Dermis blood vessel endothelial cell (primary cell): Measurements from ENCODE around the gene GRID1. TPM values are rescaled to one million over a fixed set of nuclear protein-coding genes. Genes with fewer than 3 reads are reported as not detected.

ENCODE experiments used
- DNase-seq: peaks from one replicate; pipeline ENCODE4 v3.0.0; 2010
- total RNA-seq: library from RNA; depleted of rRNA; stranded (reverse); fragments of >200 nt; gene quantifications from 2 replicates; pipeline ENCODE4 v1.2.3, GENCODE V29; 2014

GRID1 gene
- total RNA-seq, 1 donor from 2014 or later, result not detected

DNA sequence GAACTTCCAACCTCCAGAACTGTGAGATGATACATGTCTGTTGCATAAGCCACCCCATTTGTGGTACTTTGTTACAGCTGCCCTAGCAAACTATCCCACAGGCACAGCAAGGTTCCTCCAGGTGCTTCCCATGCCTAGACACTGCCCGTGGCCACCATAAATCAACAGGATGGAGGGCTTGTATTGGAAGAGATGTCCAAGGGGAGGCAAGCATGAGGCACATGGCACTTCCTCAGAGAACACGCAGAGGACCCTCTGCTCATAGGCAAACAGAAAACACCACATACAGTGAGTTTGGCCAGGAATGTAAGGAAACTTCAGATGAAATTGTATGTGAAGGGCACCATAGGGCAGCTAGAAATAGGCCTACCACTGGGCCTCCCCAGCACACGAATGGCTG is 291.1 kb downstream of the GRID1 start:
- DNase-seq, result no peak

DNA sequence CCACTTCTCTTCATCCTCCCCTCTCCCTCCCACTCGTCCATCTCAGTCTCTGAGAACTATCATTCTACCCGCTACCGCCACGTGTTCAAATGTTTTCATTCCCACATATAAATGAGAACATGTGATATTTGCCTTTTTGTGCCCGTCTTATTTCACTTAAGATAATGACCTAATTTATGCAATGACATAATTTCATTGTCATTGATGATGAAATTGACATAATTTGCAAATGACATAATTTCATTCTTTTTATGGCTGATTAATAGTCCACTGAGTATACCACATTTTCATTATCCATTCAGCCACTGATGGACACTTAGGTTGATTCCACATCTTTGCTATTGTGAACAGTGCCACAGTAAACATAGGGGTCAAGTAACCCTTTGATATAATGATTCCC is 292.3 kb downstream of the GRID1 start:
- DNase-seq, result no peak

DNA sequence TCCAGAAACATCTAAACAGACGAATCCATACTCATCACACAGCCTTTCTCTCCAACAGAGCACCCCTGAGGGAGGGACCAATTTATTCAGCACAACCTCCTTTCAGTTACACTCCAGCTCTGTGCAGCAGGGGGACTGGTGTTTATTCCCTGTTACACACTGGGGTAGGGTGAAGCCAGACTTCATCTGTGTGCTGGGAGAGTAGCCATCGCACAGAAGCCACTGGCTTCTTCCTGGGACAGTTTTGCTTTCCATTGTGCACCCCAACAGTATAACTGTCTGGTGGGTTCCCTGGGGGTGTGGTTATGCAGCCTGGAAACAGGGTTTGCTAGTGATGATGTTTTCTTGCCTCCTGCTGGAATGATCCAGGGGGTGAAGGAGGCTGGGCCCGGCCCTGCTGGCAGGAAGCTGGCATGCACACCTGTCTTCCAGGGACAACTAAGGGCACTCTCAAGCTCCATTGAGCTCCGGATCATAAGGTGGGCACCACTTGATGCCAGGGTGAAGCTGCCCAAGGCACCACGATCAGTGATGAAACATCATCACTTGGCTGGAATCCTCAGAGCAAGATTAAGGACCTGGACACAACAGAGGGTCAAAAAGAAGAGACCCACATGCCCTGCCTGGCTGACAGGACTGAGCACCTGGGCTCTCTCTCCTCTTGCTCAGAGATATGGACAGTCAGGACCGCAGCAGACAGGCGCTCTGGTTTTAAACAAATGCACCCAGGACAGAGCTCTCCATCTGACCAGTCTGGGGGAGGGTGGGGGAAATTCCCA is 293.2 kb downstream of the GRID1 start:
- DNase-seq, result no peak

DNA sequence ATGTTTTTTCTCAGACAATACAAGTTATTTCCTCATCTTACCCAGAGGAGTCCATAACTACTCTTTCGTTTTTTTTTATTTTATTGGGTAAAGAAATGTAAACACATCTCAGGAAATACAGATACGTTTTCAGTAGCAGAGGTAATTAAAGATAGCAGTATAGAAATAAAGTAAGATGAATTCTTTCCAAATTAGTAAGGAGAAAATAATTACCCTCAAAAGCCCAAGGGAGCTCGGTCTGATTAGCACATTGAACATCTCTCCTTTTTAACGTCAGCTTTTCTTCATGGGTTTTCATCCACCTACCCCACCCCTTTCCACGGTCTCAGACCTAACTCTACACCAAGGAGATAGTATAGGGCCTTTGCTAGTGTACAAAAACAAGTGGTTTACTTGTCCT is 294.2 kb downstream of the GRID1 start:
- DNase-seq, result no peak

DNA sequence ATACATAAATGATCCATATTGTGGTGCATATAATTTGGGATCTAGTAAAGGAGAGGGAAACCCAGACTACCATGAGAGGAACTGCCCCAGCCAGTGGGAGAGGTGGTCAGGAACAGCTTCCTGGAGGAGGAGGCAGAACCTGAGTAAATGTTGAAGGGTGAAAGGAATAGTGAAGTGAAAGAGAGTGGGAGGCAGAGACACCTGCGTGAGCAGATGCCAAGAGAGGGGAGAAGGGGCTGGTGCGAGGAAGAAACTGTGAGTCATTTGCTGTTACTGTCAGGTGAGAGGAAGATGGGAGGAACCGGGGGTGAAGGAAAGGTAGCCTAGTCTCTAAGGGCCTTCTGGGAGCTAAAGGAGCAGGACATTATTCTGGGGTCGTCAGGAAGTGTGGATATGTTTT is 294.8 kb downstream of the GRID1 start:
- DNase-seq, result no peak

DNA sequence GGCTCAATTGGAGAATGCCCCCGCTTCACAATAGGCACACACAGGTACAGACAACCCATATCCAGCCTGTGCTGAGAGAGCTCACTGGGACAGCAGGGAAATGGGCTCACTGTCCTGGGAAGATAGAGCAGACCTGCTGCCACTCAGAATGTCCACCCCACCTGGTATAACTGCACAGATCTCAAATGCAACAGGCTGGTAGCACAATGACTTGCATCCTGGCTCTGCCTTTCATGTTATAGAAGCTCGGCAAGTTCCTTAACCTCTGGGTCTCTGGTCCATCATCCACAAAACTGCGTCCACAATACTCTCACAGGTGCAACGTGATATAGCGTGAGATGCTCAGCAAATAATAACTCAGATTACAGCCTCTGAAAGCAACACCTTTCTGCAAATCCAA is 295.4 kb downstream of the GRID1 start:
- DNase-seq, result no peak

DNA sequence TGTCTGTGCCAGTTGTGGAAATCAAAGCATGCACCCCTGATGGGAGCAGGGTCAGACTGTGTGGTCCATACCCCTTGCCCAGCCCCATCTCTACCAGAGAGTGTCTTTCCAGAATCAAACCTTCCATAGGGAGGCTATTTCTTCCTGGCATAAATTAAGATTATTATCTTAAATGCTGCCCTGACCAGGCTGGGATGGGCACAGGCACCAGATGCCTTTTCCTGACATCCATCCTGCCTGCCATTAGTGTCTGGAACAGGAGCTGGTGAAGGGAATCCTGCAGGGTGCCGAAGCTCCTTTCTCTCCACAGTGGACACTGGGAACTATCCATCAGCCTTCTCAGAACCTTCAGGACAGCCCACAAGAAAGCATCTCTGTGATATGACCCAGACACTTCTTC is 296.3 kb downstream of the GRID1 start:
- no peak for DNase-seq

DNA sequence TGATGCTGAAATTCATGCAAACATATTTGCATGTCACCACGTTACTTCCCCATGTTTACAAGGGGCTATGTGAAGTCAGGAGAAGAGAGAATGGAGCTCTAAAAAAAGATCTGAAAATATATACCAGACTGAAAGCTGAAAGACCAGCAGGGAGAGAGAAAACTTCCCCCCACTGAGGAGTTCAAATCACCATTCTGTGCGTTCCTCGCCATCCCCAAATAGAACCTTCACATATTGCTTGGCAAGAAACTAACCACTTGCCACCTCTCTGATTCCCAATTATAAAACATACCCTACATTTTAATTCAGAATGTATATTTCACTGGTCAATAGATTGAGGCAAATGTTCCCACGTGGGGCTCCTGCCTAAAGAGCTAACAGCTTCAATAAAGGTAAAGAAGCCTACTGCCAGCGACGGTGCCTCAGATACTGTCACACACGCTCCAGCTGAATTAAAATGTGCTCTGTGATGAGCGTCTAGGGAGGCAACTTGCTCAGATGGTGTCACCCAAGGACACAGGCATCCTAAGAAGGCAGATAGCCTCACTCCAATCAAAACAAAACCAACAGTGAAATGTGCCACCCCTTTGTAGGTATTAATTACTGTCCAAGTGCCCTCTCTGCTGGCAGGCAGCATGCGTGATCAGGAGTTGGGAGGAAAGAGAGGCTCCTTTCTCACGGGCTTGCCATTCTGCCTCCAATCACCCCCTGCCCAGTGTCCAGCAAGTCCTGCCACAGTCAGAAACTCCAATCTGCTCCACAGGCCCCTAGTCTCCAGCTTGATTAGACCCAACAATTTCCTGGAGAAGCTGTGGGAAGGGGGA is 298.2 kb downstream of the GRID1 start:
- no peak for DNase-seq

DNA sequence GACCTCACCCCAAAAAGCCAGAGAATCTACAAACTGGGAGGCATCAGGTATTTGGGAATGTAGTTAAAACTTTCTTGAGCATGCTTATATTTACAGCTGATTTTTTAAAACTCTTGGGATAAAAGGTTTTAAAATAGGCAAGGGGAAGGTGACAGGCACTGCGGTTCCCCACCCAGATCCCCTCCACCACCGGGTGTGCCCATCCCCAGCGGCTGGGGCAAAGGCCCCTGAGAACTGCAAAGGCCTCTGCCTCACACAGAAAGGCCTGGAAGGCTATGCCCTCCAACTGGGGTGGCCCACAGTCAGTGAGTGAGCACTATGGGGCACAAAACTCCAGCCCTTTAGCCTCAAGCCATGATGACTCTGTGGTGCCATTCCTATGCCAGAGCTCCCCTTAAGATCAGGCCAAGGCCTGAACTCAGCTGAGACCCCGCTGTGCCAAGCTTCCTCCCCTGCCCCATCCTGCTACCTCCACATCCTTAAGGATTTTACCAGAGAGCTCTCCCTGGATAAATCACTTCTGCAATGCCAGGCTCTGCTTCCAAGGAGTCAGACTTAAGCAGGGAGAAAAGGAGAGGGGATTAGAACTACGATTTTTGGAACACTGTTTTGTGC is 299.1 kb downstream of the GRID1 start:
- no peak for DNase-seq

DNA sequence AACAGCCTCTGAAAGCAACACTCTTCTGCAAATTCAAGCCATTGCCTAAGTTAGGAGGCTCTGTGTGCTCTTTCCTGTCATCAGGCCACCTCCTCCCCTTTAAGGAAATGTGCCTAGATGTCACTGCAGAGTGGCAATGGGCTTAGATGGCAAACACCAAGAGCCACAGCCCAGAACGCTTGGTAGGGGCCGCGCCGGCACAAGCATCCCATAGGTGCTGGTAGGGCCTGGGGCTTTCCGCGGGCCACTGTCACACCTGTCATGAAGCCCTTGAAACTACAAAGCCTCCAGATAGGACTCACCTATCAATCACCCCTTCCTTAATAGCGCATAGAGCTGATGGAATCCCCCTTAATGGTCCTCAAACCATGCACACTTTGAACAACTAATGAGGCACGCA is 299.9 kb downstream of the GRID1 start:
- no peak for DNase-seq

DNA sequence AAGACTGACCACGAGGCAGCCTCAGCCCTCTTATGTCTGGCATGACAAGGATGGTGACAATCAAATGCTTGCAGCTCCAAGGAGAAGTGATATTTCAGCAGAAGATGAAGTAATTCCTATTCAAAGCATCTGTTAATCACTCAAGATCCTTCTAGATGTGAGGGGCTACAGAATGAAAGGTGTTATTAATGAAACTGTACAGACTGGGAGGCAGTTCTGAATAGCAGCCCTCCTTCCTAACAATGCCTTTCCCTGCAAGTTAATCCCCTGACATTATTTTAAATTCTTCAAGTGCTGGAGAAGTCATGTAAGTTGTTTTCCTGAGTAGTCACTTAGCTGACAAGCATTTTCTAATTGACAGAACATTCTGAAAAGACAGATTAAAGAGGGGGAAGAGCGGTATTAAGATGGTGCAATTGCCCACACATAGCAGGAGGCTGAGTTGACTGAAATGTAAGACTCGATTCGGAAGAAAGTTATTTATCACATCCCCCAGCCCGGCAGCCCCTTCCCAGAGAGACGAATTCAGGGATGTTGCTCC is 300.8 kb downstream of the GRID1 start:
- DNase-seq, result no peak

DNA sequence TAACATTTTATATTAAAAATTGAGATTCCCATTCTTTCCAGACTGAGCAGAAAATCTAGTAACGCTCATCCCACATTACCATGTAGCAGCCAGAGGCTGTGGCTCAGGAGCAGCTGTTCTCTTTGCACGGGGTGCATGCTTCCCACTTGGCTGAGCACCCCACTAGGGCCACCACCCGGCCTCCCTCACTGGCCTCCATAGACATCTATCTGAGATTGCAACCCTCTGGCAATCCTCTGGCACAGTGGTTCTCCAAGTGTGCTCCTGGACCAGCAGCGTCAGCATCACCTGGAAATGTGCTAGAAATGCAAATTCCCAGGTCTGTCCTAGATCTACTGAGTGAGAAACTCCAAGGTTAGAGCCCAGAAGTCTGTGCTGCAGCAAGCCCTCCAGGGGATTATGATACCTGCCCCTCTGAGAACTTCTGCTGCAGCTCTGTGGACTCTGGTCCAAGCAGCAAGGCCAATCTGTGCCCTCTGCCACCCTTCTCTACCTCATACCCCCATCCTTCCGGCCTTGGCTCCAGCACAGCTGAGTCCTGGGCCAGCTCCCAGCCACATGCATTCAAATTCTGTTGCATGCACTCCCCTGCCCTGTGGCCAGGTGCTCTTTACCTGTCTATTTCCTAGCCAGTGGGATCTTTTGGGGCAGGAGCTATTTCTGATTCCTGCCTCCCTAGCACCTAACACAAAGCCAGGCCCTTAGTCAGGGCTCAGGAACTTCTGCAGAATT is 301.5 kb downstream of the GRID1 start:
- DNase-seq, result no peak

DNA sequence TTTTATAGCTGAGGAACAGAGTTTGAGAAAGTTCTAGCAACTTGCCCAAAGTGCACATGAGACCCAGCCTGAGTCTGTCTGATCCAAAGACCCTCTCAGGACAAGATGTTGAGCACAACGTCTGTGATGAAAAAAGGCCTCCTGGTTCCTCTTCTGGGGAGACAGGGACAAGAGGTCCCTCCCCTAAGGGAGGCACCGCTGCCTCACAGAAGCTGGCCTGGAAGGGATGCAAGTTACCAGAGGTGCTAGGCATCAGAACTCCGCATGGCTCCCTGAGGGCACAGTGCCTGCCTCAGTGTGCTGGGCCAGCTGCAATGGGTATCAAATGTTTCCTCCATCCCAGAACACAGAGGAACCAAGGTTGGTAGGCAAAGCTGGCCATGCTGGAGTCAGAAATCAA is 302.4 kb downstream of the GRID1 start:
- no peak for DNase-seq

DNA sequence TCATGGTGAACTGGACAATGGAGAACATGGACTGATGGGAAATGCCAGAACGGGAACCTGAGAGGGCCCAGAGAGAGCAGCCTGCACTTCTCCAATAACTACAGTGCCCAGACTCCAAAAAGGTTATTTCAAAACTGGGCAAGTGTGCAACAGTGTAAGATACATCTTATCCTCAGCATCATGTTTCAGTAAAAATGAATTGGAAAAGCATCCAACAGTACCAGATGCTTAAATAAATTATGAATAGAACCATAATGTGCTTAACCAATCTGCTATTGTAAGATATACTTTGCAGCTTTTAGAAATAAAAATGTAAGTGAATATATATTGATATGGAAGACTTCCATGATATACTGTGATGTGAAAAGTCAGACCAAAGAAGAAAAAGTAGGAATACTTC is 303.3 kb downstream of the GRID1 start:
- no peak for DNase-seq

DNA sequence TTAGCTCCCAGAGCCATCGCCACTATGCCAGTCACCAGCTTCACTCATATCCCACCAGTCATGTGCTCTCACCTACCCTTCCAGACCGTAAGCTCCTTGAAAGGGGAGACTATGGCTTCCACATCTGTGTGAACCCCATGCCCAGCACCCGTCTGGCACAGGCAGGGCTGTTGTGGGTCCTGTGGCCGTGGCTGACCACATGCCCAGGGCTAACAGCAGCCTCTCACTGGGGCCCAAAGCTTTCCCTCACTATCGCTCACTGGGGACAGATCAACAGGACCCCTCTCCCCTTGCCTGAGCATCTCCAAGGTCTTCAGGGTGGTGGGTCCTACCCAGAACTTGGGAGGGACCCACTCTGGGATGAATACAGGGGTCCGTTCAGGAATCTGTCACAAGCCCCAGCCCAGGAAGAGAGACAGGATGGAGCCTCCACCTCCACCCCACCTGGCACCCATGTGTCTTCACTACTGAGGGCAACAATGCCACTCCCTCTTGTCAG is 303.9 kb downstream of the GRID1 start:
- no peak for DNase-seq

DNA sequence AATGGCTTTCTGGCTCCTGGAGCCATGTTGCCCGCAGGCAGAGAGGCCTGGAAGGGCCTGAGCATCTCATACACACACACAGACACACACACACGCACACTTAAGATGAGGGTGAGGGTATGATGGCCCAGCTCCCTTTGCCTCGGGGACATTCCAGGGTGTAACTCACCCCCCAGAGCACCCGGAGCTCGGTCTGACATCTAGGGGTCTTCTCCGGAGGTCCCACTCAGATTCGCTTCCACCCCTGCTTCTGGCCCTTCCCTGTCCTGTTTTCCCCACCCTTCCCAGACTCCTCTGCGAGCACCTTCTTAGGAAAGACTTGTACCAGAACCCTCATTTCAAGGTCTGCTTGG is 304.4 kb downstream of the GRID1 start:
- no peak for DNase-seq

DNA sequence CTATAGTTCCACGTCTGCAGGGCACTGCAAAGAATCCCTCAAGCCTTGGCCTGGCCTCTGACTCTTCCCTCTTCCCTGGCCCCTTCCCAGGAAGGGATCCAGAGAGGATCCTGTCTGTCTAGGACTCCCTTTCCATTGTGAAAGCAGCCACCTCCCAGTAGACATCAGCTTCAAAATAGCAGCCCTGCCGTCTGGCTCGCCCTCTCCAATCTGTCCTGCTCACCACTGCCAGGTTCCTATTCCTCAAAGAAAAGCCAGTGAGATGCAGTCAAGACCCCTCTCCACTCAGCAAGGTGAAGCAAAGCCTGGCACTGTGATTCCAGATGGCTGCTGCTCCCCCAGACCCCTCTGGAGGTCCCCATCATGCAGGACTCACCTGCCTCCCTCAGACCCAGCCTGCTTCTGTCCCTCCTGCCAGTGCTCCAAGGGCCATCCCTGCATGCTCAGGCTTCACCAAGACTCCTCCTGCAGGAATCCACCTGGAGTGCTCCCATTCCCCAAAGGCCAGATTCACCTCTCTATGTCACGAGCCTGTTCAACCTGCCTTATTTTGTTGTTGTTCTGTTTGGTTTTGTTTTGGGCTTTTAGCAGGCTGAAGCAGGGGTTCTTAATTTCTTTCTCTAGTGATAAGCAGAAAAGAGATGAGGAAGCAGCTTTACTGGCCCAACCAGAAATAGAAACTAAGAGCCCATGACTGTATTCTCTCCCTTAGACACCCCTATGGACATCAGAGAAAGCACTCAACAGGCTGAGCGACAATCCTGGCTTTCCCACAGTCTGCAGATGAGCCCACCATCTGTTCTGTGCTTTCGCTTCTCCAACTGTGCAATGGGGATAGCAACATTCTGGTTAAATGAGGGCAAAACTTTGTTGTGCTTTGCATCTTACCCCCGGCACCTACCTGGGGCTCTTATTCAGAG is 305.1 kb downstream of the GRID1 start:
- no peak for DNase-seq

DNA sequence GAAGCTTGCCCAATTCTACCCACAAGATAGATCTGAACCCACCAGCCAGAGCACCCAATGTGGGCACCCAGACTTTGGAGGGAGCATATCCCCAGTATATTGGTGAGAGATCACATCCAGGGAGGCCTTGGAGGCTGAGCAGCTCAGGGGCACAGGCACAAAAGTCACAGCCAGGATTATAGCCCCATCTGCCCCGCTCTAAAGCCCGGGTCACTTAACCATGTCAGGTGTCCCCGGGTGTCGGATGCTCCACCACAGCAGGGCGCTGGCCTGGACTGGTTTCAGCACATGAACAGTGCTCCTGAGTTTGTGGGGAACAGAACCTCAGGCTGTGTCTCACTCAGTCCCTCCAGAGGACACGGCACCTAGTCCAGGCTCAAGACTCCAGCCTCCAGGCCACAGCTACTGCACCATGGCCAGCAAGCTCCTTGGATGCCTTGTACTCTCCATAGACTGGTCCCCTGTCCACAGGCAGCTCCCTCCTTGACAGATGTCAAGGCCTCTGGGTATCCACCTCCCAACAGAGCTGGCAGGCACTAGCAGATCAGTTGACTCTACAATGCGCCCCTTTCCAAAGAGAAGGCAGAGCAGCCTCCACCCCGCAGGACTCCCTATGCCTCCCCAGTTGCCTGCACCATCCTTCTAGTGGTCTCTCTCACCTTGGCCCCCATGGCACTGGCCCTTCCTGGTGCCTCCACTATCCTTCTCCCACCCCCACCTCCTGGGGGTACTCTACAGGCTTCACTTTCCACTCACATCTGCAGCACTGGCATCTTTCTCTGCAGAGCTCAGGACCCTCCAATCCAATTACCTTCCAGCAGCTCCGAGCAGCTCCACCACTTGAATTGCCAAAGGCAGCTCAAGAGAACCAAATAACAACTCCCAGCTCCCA is 306.0 kb downstream of the GRID1 start:
- no peak for DNase-seq

DNA sequence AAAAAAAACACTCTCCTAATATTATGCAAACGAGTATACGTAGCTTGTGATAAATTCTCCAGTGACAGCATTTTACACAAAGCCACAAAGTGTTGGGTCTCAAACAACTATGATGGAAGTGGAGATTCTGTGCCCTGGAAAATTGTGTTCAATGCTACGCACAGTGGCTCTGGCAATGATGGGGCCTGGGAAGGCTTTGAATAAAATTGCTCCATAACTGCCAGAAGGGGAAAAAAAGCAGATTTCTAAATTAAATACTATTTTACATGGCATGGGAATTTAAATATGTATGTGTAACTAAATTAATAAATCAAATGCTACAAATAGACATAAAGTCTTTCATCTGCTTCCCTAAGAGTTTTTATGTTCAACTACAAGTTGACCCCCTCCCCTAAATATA is 306.7 kb downstream of the GRID1 start:
- no peak for DNase-seq

DNA sequence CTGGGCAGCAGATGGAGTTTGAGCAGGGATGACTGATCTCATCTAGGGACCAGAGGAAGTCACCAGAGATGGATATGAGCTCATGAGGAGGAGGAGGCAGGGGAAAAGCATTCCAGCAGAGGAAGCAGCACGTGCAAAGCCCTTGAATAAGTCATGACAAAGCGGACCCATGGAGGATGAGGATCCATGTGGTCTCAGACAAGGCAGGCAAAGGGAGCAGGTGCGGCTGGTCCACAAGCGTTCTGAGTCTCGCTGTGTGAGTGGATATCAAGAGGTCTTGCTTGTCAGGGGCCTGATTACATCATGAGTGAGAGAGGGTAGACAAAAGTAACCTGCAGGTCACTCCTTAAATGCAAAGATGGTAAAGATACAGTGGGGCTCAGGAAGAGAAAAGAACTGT is 307.6 kb downstream of the GRID1 start:
- DNase-seq, result no peak

DNA sequence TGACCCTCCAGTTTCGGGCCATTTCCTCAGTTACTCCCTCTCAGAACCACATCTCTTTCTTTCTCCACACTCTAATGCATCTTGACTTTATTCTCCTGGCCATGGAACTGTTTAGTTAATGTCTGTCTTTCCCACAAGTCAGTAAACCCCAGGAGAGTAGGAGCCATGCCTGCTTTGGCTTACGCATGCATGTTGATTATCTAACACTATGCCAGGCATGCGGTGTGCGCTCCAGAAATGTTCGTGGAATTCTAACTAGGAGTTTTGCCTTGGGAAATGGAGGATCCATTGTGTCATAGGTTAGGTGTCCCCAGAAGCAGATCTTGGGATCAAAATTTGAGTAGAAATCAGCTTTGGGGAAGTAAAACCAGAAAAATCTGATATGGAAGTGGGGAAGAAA is 308.9 kb downstream of the GRID1 start:
- DNase-seq, result no peak
